Gastrocnemius medialis (tissue), 4 donors: ENCODE results near the gene ANKRD35. TPM values are rescaled to one million over a fixed set of nuclear protein-coding genes. Genes with fewer than 3 reads are reported as not detected.
"Not testable (repeated sequence)": the region's sequence is repeated elsewhere in the genome, so short reads cannot be mapped to it uniquely, and the experiment has no call there.

Source experiments
- ATAC-seq, 2 donors: fragments of 150-250 bp; one replicate each; pipeline ENCODE4 v1.9.1; 2016
- DNase-seq, 2 donors: peaks; one replicate each; pipeline ENCODE4 v3.0.0-alpha.2; 2019
- H3K27ac ChIP-seq, 4 donors: fragments of 200-600 bp; sonication (generic); 1 replicate in 1 of 4; 2 replicates in 3 of 4; pipeline ENCODE4 v1.5.1; 2016 to 2018; ENCODE audit warnings: mild to moderate bottlenecking in 2 of 4, moderate library complexity in 1 of 4
- H3K27me3 ChIP-seq, 3 donors: fragments of 200-600 bp; sonication (generic) in 2 of 3; 1 replicate in 1 of 3; 2 replicates in 2 of 3; pipeline versions ENCODE4 v1.5.1 to v1.6.0; 2016 to 2019; ENCODE audit warnings: mild to moderate bottlenecking in 1 of 3, moderate library complexity in 1 of 3
- H3K36me3 ChIP-seq, 2 donors: fragments of 200-600 bp; sonication (generic) in 1 of 2; one replicate each; pipeline ENCODE4 v1.5.1; 2017 to 2018
- H3K4me1 ChIP-seq, 2 donors: fragments of 200-600 bp; sonication (generic) in 1 of 2; one replicate each; pipeline ENCODE4 v1.5.1; 2016 to 2017; ENCODE audit warnings: mild to moderate bottlenecking in 2 of 2
- H3K4me3 ChIP-seq, 4 donors: fragments of 200-600 bp; sonication (generic) in 3 of 4; 1 replicate in 1 of 4; 2 replicates in 3 of 4; pipeline ENCODE4 v1.5.1; 2016 to 2019; ENCODE audit warnings: mild to moderate bottlenecking in 2 of 4
- H3K9me3 ChIP-seq, 3 donors: fragments of 200-600 bp; sonication (generic) in 2 of 3; 1 replicate in 1 of 3; 2 replicates in 2 of 3; pipeline ENCODE4 v1.5.1; 2016 to 2019
- POLR2A ChIP-seq, 2 donors: fragments of 450-650 bp; IDR thresholded peaks; one replicate each; pipeline ENCODE4 v1.6.1; 2017; ENCODE audit warnings: antibody characterized with exemption in 2 of 2, mild to moderate bottlenecking in 2 of 2, moderate library complexity in 2 of 2
- in situ Hi-C, 4 donors: fragments of 200-750 bp; cut with MboI; loops; one replicate each; pipeline versions ENCODE4 v1.15.0 to v1.8.0; 2017; ENCODE audit warnings: low sequenced_read_pairs in 4 of 4
- intact Hi-C: fragments of 100-400 bp; cut with DNase I; formaldehyde crosslinking; loops from one replicate; pipeline ENCODE4 v1.15.1; 2023; ENCODE audit warnings: low total_unique reads
- total RNA-seq, 4 donors: library from RNA; depleted of rRNA; stranded (reverse); fragments of >200 nt; gene quantifications; one replicate each; pipeline versions ENCODE4 v1.1.0 to v1.2.3, GENCODE V29; 2016
- TF ChIP-seq, protein P1 (sequence below), 5 experiments: fragments of 450-650 bp in 3 of 5; fragments of 200-600 bp in 2 of 5; sonication (generic) in 2 of 5; IDR thresholded peaks in 4 of 5; conservative IDR thresholded peaks in 1 of 5; 1 replicate in 4 of 5; 2 replicates in 1 of 5; pipeline ENCODE4 v1.5.1; 2016 to 2019; ENCODE audit warnings: antibody characterized with exemption in 5 of 5, mild to moderate bottlenecking in 3 of 5, moderate library complexity in 3 of 5

Gene ANKRD35
- total RNA-seq, 4 donors from 2014 or later, result 8.0 to 19.5 (median 10.7) TPM

DNA sequence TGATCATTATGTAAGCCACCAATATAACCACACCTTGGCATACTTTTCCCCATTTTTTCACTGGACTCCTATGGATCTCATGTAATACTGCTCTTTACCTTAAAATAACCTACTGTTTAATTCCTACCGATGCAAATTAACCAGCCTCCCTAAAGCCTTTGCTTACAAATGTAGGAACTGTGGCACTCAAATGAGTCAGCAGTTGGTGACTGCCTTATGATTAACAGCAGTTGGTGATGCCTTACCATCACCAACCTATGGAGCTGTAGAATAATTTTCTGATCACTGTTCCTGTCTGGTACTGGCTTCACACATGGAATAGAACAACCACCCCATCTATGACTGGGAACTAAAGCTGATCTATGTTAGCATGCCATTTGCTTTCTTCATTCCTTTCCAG, 48.0 kb downstream of the ANKRD35 start:
- ATAC-seq (no peak), DNase-seq (no peak)
- no peak overlapping the region for H3K4me3 ChIP-seq
- no peak for TF ChIP-seq POLR2A (IDR thresholded peaks at IDR 0.05)
- TF ChIP-seq, protein P1, sequence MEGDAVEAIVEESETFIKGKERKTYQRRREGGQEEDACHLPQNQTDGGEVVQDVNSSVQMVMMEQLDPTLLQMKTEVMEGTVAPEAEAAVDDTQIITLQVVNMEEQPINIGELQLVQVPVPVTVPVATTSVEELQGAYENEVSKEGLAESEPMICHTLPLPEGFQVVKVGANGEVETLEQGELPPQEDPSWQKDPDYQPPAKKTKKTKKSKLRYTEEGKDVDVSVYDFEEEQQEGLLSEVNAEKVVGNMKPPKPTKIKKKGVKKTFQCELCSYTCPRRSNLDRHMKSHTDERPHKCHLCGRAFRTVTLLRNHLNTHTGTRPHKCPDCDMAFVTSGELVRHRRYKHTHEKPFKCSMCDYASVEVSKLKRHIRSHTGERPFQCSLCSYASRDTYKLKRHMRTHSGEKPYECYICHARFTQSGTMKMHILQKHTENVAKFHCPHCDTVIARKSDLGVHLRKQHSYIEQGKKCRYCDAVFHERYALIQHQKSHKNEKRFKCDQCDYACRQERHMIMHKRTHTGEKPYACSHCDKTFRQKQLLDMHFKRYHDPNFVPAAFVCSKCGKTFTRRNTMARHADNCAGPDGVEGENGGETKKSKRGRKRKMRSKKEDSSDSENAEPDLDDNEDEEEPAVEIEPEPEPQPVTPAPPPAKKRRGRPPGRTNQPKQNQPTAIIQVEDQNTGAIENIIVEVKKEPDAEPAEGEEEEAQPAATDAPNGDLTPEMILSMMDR (IDR thresholded peaks at IDR 0.05 in 4 of 5, conservative IDR thresholded peaks at IDR 0.05 in 1 of 5), result no peak
- no peaks in the 10 kb centered on the region for H3K9me3 ChIP-seq
- H3K27me3 ChIP-seq, result no peaks in the 10 kb centered on the region
- intact Hi-C loops, result no loop called here
- in situ Hi-C loops, result loop anchor here in 1 of 4 donors (10.0 kb wide), 1 partner anchor 63 kb away; no protein-coding TSS in a partner anchor
- no peak overlapping the region for H3K27ac ChIP-seq
- H3K36me3 ChIP-seq, result peaks cover 4 to 97% of the 10 kb centered on the region in 2 donors
- H3K4me1 ChIP-seq, result peaks cover 0 to 4% of the 10 kb centered on the region in 2 donors

DNA sequence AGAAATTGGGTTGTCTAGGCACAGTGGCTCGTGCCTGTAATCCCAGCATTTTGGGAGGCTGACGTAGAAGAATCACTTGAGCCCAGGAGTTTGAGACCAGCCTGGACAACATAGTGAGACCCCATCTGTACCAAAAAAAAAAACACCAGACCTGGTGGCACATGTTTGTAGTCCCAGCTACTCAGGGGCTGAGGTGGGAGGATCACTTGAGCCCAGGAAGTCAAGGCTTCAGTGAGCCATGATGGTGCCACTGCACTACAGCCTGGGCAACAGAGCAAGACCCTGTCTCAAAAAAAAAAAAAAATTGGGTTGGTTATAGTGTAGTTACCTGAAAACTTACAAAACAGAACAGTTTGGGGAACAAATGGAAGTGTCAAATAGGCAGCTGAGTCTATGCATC, 54.9 kb downstream of the ANKRD35 start:
- H3K4me3 ChIP-seq, H3K9me3 ChIP-seq, DNase-seq, ATAC-seq, intact Hi-C loops, H3K27me3 ChIP-seq, H3K4me1 ChIP-seq, H3K27ac ChIP-seq: not testable (repeated sequence)
- peaks cover 8 to 94% of the 10 kb centered on the region in 2 donors for H3K36me3 ChIP-seq
- in situ Hi-C loops, result loop anchor here in 1 of 4 donors (10.0 kb wide), 1 partner anchor 56 kb away; no protein-coding TSS in a partner anchor

DNA sequence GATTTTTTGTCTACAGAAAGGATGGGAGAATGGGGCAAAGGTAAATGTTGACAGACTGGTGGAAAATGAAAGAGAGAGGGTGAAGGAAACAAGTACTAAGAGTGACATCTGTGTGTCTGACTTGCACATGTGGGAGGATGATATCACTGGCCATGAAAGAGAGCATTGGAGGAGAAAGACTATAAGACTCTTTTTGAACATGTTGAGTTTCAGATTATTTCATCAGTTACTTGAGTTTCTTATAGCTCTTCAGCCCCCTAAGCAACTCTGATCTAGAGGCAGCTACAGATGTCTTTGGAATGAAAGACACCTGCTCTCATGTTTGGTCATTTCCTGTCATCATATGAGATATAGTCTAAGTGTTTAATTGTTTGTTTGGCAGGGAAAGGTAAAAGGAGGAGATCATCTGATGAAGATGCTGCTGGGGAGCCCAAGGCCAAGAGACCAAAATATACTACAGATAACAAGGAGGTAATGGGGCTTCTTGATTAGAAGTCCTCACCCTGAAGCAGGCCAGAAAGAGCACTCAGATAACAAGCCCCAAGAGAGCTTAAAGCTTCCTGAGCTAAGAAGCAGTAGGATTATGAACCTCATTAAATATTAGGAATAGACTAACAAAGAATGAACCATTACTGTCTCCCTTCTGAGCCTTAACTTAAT, 57.2 kb downstream of the ANKRD35 start:
- Histone ChIP-seq H3K27ac (no peak overlapping the region), H3K4me3 (no peak overlapping the region), H3K36me3 (peaks cover 8 to 77% of the 10 kb centered on the region in 2 donors), H3K4me1 (peaks cover 7 to 11% of the 10 kb centered on the region in 2 donors), H3K9me3 (no peaks in the 10 kb centered on the region), H3K27me3 (no peaks in the 10 kb centered on the region)
- intact Hi-C loops, result loop anchor here (10.0 kb wide), 1 partner anchor 46 kb away; no protein-coding TSS in a partner anchor
- in situ Hi-C loops, result no loop called here
- no peak for DNase-seq
- TF ChIP-seq POLR2A (IDR thresholded peaks at IDR 0.05), result no peak
- TF ChIP-seq, protein P1 (IDR thresholded peaks at IDR 0.05 in 4 of 5, conservative IDR thresholded peaks at IDR 0.05 in 1 of 5), result no peak
- no peak for ATAC-seq

DNA sequence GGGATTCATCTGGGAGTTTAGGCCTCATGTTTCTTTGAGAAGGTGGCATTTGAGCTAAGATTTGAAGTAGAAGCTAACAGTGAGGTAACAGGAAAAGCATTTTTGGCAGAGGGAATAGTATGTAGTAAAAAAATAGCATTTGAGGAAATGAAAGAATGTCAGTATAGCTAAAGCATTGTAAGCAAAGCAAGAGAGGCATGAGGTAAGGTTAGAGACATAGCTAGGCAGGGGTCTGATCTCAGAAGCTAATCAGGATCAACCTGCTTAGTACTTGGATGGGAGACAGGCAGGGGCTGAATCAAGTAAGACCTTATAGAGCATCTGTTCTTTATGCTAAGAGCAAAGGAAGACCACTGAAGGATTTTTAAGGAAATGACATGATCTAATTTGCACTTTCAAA, 57.7 kb downstream of the ANKRD35 start:
- H3K27ac ChIP-seq, result no peak overlapping the region
- DNase-seq (no peak), ATAC-seq (no peak)
- intact Hi-C loops, result loop anchor here (10.0 kb wide), 1 partner anchor 47 kb away; no protein-coding TSS in a partner anchor
- H3K4me1 ChIP-seq, result peaks cover 7 to 11% of the 10 kb centered on the region in 2 donors
- H3K4me3 ChIP-seq, result no peak overlapping the region
- H3K9me3 ChIP-seq, result no peaks in the 10 kb centered on the region
- peaks cover 8 to 72% of the 10 kb centered on the region in 2 donors for H3K36me3 ChIP-seq
- TF ChIP-seq, protein P1 (IDR thresholded peaks at IDR 0.05 in 4 of 5, conservative IDR thresholded peaks at IDR 0.05 in 1 of 5), result no peak
- TF ChIP-seq POLR2A (IDR thresholded peaks at IDR 0.05), result no peak
- in situ Hi-C loops, result no loop called here
- H3K27me3 ChIP-seq, result no peaks in the 10 kb centered on the region

DNA sequence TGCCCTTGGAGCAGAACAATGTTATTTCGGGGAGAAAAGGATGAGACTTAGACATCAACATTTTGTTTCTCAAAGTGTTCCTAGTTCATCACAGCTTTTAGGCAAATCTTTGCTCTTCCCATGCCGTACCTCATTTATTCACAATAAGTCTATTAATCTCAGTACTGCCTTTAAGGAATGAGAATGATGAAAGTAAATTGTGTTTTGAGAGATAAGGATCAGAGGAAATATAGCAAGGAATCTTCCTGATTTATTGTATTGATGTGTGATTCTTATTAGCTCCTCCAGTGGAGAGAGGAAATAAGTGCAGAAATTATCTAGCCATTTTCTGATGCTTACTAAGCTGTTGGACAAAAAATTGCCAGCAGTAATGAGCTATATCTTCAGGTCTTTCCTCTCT, 59.6 kb downstream of the ANKRD35 start:
- no peak for TF ChIP-seq POLR2A (IDR thresholded peaks at IDR 0.05)
- TF ChIP-seq, protein P1 (IDR thresholded peaks at IDR 0.05 in 4 of 5, conservative IDR thresholded peaks at IDR 0.05 in 1 of 5), result no peak
- Histone ChIP-seq H3K27me3 (no peaks in the 10 kb centered on the region), H3K4me3 (no peak overlapping the region), H3K9me3 (no peaks in the 10 kb centered on the region), H3K4me1 (peaks cover 11% of the 10 kb centered on the region in 2 donors), H3K27ac (no peak overlapping the region), H3K36me3 (peaks cover 8 to 54% of the 10 kb centered on the region in 2 donors)
- no peak for ATAC-seq
- DNase-seq, result no peak
- intact Hi-C loops, result loop anchor here (10.0 kb wide), 1 partner anchor 49 kb away; no protein-coding TSS in a partner anchor
- in situ Hi-C loops, result no loop called here
